Daoy (cell line): ENCODE results near the gene SWT1. TPM values are rescaled to one million over a fixed set of nuclear protein-coding genes. Genes with fewer than 3 reads are reported as not detected.

ENCODE experiments used
- DNase-seq: peaks from one replicate; pipeline ENCODE4 v3.0.0-alpha.2; 2015; ENCODE audit warnings: low read depth
- total RNA-seq: library from RNA; depleted of rRNA; stranded (reverse); fragments of >200 nt; shearing (Covaris generic); gene quantifications from 2 replicates; pipeline ENCODE4 v1.2.3, GENCODE V29; 2014; rRNA removed

Gene SWT1
- total RNA-seq, result 2.3 and 3.2 TPM in 2 replicates

DNA sequence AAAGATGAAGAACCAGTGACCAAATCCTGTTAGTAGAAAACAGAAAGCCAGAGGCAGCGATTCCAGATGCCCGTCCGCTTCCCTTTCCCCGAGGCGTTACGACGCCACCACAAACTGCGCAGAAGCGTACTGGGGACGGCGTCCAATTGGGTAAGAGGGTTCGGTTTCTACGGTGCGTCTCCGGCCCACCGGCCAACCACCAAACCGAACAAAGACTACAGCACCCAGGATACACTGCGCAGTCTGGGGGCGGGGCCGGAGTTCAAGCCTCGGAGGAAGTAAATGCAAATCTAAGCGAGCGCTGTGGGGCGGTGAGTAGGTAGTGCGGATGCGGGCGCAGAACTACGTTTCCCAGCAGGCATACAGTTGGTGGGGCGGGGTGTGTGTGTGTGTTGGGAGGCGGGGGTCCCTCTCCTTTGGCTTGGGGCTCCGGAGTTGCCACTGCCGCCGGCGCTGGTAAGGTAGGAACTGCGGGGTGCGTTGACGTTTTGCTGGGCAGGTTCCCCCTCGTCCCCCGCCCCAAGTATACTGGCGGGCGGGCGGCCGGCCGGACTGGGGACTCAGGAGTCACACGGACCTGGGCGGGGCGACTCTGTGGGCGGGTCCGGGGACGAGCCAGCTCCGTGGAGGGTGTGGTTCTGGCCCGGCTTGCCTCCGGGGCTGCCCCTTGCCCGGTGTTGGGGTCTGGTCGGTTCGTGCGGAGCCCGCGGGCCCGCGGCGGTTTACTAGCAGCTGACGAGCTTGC, at the start of gene SWT1, which contains the start of gene TRMT1L:
Gene SWT1, plus strand, starts transcription at position 314 of the 745 bp plus-strand sequence. CDS start 3,675 bp downstream, outside the sequence.
Gene TRMT1L, minus strand, starts transcription at position 100 of the 745 bp plus-strand sequence. CDS start 241 bp downstream, outside the sequence.
- peak; percentile 99 for DNase-seq

DNA sequence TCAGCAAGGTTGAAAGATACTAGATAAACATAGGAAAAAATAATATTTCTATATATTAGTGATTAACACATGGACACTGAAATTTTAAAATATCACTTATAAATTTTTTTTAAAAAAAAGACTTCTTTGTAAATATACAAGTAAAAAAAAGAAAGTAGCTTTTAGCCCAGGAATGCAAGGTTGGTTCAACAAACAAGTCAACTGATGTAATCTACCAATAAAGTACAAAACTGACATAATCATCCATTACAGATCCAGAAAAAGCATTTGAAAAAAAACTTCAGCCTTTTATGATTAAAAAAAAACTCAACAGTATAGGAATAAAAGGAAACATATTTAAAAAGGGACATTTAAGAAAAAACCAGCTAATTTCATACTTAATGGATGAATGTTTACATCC, 48.6 kb upstream of the SWT1 start:
- DNase-seq, result no peak

DNA sequence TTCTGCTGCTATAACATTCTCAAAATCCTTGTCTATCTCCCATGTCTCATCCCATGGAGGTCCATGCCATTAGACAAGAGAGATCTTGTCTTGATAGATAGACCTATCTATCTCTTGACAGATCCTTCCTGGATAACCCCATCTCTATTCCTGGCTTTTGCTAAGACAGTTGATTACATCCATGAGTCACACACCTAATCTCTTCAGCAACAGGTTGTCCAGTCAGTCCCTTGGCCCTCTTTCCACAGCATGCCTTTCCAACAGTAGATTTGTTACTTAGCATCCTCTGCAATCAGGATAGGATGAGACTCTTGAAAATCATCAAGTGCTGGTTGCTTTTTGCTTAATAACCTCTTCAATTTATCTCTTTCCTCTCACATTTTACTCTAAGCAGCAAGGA, 46.8 kb upstream of the SWT1 start:
- DNase-seq, result no peak

- DNase-seq, result no peak
Measured at GRCh38 chr1:185111873-185112272, 45.1 kb upstream of the SWT1 start.

- DNase-seq, result no peak
Measured at GRCh38 chr1:185112356-185112755, 44.6 kb upstream of the SWT1 start.

DNA sequence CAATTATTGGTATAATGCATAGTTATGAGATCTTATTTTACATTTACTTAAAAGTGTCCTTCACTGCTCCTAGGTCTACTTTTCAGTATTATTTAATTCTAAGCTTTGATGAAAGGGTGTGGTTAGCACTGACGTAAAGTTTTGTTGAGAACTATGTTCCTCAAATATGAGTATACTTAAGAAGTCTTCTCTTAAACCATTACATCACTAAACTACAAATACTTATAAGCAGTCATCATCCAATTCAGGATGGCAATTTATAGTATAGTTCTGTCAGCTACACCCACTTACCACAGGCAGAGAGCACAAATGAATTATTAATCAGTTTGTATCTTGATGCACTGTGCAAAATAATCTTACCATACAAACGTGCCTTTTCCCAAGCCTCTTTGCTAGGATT, 27.3 kb upstream of the SWT1 start:
- DNase-seq, result no peak

- DNase-seq, result no peak
Measured at GRCh38 chr1:185132534-185132933, 24.4 kb upstream of the SWT1 start.

DNA sequence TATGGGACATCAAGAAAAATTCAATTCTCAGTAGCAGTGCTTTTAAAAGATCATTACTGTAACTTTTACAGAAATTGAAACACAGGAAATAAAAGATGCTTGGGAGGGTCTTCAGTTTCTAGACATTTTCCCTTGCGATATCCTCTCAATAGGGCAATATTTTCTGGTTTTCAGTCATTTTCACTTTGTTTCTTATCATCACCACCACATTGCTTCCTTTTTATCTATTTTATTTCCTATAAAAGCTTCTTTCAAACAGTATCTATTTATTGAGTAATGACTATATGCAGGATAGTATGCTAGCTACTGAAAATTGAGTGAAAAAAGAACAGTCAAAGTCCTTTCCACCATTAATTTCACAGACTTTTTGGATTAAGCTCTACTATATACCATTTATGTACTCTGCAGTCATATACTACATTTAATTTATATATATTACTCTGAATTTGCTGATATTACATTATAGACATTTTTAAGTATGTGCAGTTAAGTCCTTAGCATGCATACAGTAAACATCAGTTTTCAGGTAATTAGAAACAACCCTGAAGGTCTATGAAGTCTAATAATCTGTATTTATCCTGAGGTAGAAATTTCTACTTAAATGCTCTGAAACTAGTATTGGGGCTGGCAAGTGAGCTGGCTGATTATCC, 18.9 kb upstream of the SWT1 start:
- DNase-seq, result no peak

GRCh38 chr1:185139246-185139645, 17.7 kb upstream of the SWT1 start:
- DNase-seq, result no peak

GRCh38 chr1:185144233-185144632, 12.7 kb upstream of the SWT1 start:
- no peak for DNase-seq

- no peak for DNase-seq
Measured at GRCh38 chr1:185151215-185151614, 5.8 kb upstream of the SWT1 start.

- DNase-seq, result no peak
Measured at GRCh38 chr1:185152187-185152767, 4.7 kb upstream of the SWT1 start.

GRCh38 chr1:185154912-185155513, 2.0 kb upstream of the SWT1 start:
- no peak for DNase-seq

GRCh38 chr1:185155600-185156287, 1.2 kb upstream of the SWT1 start:
- DNase-seq, result peak; percentile 8

DNA sequence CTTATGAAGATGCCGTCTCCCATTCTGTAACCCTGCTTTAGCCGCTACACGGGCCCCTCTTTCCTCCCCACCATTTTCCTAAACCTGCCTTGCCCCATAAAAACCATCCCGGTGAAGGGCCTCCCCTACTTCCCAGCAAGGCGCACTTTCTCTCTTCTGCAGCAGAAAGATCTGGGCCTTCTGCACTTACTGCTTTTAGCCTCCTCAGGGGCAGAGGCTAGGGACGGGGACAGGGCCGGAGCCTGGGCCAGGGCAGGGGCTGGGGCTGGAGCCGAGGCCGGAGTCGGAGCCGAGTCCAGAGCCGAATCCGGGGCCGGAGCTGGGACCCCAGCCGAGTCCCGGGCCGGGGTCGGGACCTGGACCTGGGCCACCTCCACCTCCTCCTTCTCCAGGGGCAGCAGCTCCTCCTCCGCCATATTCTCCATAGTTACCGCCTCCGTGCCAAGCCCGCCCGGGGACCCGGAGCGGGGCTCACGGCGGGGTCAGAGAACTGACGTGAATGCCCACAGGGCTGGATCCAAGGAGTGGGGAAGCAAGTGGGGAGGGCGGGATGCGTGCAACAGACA, 596 bp upstream of the SWT1 start:
- DNase-seq, result no peak

DNA sequence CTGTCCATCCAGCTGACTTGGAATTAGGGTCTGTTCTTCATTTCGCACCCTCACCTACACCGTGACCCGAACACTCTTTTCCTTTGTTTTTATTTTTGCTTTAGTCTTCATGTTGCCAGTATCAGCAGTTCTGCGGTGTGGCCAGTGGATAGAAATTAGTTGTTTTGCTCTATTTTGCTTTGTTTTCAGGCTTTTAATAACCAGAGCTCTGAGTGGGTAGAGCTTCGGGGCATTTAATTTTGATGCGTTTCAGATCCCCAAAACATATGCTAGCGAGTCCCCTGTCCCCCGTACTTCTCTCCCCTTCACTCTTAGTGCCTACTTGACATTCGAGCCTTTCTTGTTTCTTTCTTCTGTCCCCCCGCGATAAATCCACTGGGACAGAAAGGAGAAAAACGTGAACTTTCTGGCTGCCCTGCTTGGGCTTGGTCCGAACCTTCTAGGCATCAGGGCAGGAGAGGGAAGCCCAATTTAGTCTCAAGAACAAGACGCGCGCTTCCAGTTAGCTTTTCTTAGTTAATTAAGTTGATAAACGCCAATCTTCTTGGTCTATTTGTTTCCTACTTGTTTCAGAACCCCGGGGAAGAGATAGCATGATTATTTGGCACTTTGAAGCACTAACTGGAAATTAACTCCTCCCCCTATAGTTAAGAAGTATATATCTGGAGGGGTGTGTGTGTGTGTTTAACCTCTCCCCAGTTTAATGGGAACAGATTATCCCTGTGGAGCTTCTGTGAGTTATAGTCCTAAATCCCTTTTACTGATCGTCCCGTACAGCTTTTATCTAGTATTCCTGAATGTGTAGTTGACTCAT, 839 bp downstream of the SWT1 start:
- peak; percentile 6 for DNase-seq

- no peak for DNase-seq
Measured at GRCh38 chr1:185158800-185159199, 1.8 kb downstream of the SWT1 start.

GRCh38 chr1:185159966-185160365, 3.0 kb downstream of the SWT1 start:
- DNase-seq, result no peak

DNA sequence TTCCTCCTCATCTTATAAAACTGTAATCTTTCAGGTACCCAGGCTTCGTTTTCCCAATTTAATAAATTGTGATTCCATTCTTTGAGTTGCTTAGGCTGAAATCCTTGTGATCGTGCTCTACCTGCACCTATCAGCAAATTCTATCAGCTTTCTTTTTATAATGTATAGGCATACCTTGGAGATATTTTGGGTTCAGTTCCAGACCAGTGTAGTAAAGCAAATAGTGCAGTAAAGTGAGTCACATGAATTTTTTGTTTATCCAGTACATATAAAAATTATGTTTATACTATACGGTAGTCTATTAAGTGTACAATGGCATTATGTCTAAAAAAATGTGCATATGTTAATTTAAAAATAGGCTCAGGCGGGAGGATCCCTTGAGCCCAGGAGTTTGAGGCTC, 5.5 kb downstream of the SWT1 start:
- DNase-seq, result no peak

DNA sequence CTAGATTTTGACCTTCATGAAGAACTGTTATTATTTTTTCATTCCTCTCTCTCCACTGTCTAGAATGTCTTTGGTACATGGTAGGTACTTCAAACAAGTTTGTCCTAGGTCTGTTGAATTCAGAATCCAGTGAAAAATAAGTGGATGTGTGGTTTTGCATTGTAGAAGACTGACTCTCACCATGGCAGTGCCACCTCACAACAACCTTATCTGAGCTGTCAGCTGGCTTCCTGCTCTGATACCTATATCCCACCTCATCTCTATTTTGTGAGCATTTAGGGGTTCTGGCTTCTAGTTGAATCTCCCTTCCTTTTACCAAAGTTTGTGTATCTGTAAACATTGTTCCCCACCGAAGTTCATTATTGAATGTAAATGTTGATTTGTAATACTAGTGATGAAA, 9.1 kb downstream of the SWT1 start:
- no peak for DNase-seq
